Uterus (tissue), 4 donors: ENCODE data around the gene RPS14. TPM values are rescaled to one million over a fixed set of nuclear protein-coding genes. Genes with fewer than 3 reads are reported as not detected.
"Not testable (repeated sequence)": the region's sequence is repeated elsewhere in the genome, so short reads cannot be mapped to it uniquely, and the experiment has no call there.

Experiments
- DNase-seq, 2 donors: peaks; one replicate each; pipeline ENCODE4 v3.0.0-alpha.2; 2019 to 2020
- H3K27ac ChIP-seq, 2 donors: fragments of 200-600 bp; sonication (generic); 1 replicate in 1 of 2; 2 replicates in 1 of 2; pipeline ENCODE4 v1.5.1; 2016 to 2018
- H3K27me3 ChIP-seq, 2 donors: fragments of 200-600 bp; sonication (generic); one replicate each; pipeline ENCODE4 v1.5.1; 2018 to 2019; ENCODE audit warnings: control low read depth in 1 of 2
- H3K36me3 ChIP-seq, 2 donors: fragments of 200-600 bp; sonication (generic); one replicate each; pipeline ENCODE4 v1.5.1; 2019; ENCODE audit warnings: control low read depth in 1 of 2
- H3K4me1 ChIP-seq, 2 donors: fragments of 200-600 bp; sonication (generic); one replicate each; pipeline ENCODE4 v1.5.1; 2018 to 2019; ENCODE audit warnings: control low read depth in 1 of 2
- H3K4me3 ChIP-seq, 2 donors: fragments of 200-600 bp; sonication (generic); 1 replicate in 1 of 2; 2 replicates in 1 of 2; pipeline ENCODE4 v1.5.1; 2018 to 2019; ENCODE audit warnings: mild to moderate bottlenecking in 1 of 2
- H3K9me3 ChIP-seq, 2 donors: fragments of 200-600 bp; sonication (generic); one replicate each; pipeline ENCODE4 v1.5.1; 2019; ENCODE audit warnings: control low read depth in 1 of 2
- CTCF ChIP-seq, 4 experiments: fragments of 200-600 bp in 2 of 4; fragments of 450-650 bp in 2 of 4; sonication (generic) in 2 of 4; IDR thresholded peaks; one replicate each; pipeline ENCODE4 v1.5.1; 2016 to 2019; ENCODE audit warnings: antibody characterized with exemption in 4 of 4, mild to moderate bottlenecking in 2 of 4, moderate library complexity in 1 of 4
- POLR2A ChIP-seq, 2 donors: fragments of 450-650 bp; IDR thresholded peaks; one replicate each; pipeline ENCODE4 v1.6.1; 2016; ENCODE audit warnings: antibody characterized with exemption in 2 of 2, mild to moderate bottlenecking in 1 of 2, moderate library complexity in 1 of 2
- intact Hi-C: fragments of 100-400 bp; cut with DNase I; formaldehyde crosslinking; loops from one replicate; pipeline ENCODE4 v1.15.1; 2023; ENCODE audit warnings: low total_unique reads
- total RNA-seq, 4 donors: library from RNA; depleted of rRNA in 3 of 4; stranded (reverse); fragments of >200 nt in 3 of 4; gene quantifications; one replicate each; pipeline versions ENCODE4 v1.1.0 to v1.2.4, GENCODE V29; 2014 to 2023
- donor health status: DM: yes; HTN: yes; CAD: no.

RPS14 gene
- total RNA-seq, 4 donors from 2014 or later = 2,445 to 12,361 (median 6,046) TPM

GRCh38 chr5:150428106-150428876 is 21.2 kb downstream of the RPS14 start:
- intact Hi-C loops = no loop called here
- DNase-seq = peak; percentile 54 to 60
- Histone ChIP-seq H3K4me1 (no peaks in the 10 kb centered on the region), H3K27me3 (no peaks in the 10 kb centered on the region), H3K36me3 (no peaks in the 10 kb centered on the region), H3K4me3 (no peak overlapping the region), H3K27ac (peak overlapping the region; percentile 11 to 36), H3K9me3 (no peaks in the 10 kb centered on the region)
- TF ChIP-seq CTCF (IDR thresholded peaks at IDR 0.05) = no peak
- no peak for TF ChIP-seq POLR2A (IDR thresholded peaks at IDR 0.05)

GRCh38 chr5:150426165-150426564 is 23.4 kb downstream of the RPS14 start:
- H3K4me3 ChIP-seq, H3K27me3 ChIP-seq, DNase-seq, H3K4me1 ChIP-seq, H3K36me3 ChIP-seq, intact Hi-C loops, H3K9me3 ChIP-seq, H3K27ac ChIP-seq: not testable (repeated sequence)

GRCh38 chr5:150422758-150423157 is 26.8 kb downstream of the RPS14 start:
- Histone ChIP-seq H3K36me3 (no peaks in the 10 kb centered on the region), H3K4me1 (no peaks in the 10 kb centered on the region), H3K9me3 (no peaks in the 10 kb centered on the region), H3K27me3 (no peaks in the 10 kb centered on the region), H3K27ac (no peak overlapping the region), H3K4me3 (no peak overlapping the region)
- intact Hi-C loops = no loop called here
- TF ChIP-seq CTCF (IDR thresholded peaks at IDR 0.05) (no peak), POLR2A (IDR thresholded peaks at IDR 0.05) (no peak)
- DNase-seq = no peak

GRCh38 chr5:150422075-150422474 is 27.5 kb downstream of the RPS14 start:
- TF ChIP-seq CTCF (IDR thresholded peaks at IDR 0.05) (no peak), POLR2A (IDR thresholded peaks at IDR 0.05) (no peak)
- no peak for DNase-seq
- intact Hi-C loops = no loop called here
- Histone ChIP-seq H3K4me1 (no peaks in the 10 kb centered on the region), H3K27me3 (no peaks in the 10 kb centered on the region), H3K27ac (no peak overlapping the region), H3K4me3 (no peak overlapping the region), H3K36me3 (no peaks in the 10 kb centered on the region), H3K9me3 (no peaks in the 10 kb centered on the region)

- no peak overlapping the region for H3K27ac ChIP-seq
- no peaks in the 10 kb centered on the region for H3K36me3 ChIP-seq
- intact Hi-C loops = no loop called here
- TF ChIP-seq POLR2A (IDR thresholded peaks at IDR 0.05) (no peak), CTCF (IDR thresholded peaks at IDR 0.05) (no peak)
- no peak overlapping the region for H3K4me3 ChIP-seq
- H3K4me1 ChIP-seq = no peaks in the 10 kb centered on the region
- no peak for DNase-seq
- H3K9me3 ChIP-seq = no peaks in the 10 kb centered on the region
- no peaks in the 10 kb centered on the region for H3K27me3 ChIP-seq
Observed at GRCh38 chr5:150419630-150420270, 29.8 kb downstream of the RPS14 start.

GRCh38 chr5:150413902-150414790 is 35.4 kb downstream of the RPS14 start:
- intact Hi-C loops, H3K36me3 ChIP-seq, DNase-seq, H3K4me1 ChIP-seq, H3K4me3 ChIP-seq, H3K9me3 ChIP-seq, H3K27me3 ChIP-seq: not testable (repeated sequence)
- peak overlapping the region; percentile 79 to 80 for H3K27ac ChIP-seq
